Ramos (cell line): ENCODE data around the gene BRCA1.

Experiments
- in situ Hi-C: fragments of 300-500 bp; cut with MboI; formaldehyde crosslinking; loops from one replicate; pipeline ENCODE4 v1.14.3; 2022; ENCODE audit warnings: low sequenced_read_pairs; ENCODE audit not compliant: unreplicated experiment

BRCA1 gene

DNA sequence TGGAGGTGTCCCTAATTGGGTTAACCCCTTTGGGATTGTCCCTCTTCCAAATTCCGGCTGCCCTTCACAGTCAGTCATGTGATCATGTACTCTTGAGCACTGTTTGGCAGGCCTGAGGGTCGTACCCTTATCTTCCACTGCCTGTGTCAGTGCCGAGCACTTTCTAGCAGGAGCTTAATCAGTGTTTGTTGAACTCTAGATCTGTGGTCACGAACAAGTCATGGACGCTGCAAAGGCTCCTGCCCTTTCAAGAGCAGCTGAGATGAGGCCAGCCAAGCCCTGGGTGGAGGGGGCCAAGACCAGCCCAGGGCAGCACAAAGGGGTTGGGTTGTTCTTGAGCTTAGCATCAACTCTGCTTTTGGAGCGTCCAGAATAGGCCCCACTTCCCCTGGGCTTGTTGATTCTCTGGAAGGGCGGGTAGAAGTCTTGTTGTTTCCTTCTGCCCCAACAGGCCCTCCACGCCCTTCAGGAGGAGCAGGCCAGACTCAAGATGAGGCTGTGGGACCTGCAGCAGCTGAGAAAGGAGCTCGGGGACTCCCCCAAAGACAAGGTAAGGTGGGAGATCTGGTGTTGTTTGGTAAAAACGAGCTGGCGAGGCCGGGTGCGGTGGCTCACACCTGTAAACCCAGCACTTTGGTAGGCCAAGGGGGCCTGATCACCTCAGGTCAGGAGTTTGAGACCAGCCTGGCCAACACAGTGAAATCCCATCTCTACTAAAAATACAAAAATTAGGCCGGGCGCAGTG, 113.3 kb downstream of the BRCA1 start:
- in situ Hi-C loops, result no loop called here

DNA sequence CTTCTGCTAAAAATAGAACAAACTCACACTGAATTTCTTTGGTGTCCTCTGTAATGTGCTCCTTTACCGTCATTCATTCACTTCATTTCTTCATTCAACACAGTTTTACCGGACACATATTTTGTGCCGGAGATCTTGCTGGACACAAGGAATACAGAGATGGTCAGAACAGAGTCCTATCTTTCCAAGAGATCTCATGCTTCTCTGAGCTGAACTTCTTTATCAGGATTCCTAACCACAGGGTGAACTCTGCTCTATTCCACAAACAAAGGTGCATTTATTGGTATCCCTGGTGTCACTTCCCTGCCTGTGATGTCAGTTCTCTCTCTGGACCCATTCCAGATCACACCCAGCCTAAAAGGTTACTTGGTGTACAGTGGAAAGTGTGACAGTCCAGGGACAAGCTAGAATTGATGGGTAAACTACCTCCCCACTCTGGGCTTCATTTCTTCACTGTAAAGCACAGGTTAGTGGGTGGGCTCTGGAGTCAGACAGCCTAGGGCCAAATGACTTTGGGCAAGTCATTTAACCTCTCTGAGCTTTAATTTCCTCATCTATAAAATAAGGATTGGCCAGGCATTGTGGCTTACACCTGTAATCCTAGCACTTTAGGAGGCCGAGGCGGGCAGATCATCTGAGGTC, 114.4 kb downstream of the BRCA1 start:
- in situ Hi-C loops, result no loop called here

DNA sequence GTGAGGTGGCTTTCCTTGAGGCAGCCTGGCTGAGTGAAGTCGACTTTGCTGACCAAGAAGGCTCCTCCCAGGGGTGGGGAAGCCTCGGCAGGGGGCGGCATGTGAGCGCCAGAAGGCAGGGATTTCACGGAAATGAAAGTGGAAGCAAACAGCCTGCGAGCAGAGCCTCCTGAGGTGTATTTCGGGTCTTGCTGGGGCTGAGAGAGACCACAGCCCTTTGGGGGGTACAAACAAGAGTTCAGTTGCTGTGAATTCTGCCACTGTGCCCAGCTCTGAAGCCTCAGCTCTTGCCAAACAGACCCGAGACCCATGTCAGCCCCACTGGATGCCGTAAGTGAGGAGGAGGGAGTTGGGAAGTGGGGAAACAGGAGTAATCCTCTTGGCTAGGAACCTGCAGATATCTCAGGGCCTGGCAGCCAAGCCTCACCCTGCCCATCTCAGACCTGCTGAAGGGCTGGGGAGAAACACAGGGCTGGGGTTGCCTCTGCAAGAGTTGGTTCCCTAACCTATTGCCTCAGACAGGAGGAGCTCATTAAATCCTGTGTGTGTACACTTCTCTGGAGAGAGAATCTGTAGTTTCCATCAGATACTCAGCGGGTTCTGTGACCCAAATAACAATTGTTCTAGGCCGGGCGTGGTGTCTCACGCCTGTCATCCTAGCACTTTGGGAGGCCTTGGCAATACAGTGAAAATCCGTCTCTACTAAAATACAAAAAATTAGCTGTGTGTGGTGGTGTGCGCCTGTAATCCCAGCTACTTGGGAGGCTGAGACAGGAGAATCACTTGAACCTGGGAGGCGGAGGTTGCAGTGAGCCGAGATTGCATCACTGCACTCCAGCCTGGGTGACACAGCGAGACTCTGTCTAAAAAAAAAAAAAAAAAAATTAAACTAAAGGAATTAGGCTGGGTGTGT, 118.3 kb downstream of the BRCA1 start, which contains the start of gene IFI35:
Gene IFI35, plus strand, starts transcription at position 146 of the 913 bp plus-strand sequence. Its CDS starts 164 bp downstream, at position 310.
- in situ Hi-C loops, result no loop called here

DNA sequence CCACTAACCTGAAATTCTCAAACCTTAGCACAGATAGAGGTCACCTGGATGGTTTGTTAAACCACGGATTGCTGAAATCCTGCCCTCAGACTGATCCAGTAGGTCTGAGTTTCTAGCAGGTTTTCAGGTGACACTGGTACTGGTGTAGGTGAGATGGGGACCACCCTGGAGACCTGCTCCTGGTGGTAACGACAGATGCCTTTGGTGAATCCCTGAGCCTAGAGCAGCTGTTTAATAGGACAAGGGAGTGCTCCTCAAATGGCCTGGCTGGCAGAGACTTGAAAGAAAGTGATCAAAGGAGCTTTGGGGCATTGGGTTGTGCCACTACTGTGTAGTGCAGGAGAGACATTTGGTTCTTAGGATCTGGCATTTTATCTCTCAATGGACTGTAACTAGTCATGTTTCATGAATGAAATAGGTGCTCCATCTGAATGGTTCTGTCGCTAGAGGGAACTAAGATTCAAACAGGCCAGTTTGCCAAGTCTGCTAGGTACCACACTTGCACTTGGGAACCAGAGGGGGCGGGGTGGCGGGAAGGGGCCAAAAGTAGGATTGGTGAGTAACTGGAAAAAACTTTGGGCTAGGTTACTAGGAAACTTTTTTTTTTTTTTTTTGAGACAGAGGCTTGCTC, 121.5 kb downstream of the BRCA1 start:
- in situ Hi-C loops, result loop anchor here (5.0 kb wide), 1 partner anchor 334 kb away; no protein-coding TSS in a partner anchor

DNA sequence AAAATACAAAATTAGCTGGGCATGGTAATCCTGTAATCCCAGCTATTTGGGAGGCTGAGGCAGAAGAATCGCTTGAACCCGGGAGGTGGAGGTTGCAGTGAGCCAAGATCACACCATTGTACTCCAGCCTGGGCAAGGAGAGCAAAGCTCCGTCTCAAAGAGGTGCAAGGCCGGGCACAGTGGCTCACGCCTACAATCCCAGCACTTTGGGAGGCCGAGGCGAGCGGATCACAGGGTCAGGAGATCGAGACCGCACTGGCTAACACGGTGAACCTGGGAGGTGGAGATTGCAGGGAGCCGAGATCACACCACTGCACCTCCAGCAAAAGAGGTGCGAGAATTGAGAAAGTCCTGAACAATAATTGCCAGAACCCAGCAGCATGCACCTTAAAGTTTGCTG, 124.3 kb downstream of the BRCA1 start:
- in situ Hi-C loops, result loop anchor here (5.0 kb wide), 1 partner anchor 336 kb away; no protein-coding TSS in a partner anchor

DNA sequence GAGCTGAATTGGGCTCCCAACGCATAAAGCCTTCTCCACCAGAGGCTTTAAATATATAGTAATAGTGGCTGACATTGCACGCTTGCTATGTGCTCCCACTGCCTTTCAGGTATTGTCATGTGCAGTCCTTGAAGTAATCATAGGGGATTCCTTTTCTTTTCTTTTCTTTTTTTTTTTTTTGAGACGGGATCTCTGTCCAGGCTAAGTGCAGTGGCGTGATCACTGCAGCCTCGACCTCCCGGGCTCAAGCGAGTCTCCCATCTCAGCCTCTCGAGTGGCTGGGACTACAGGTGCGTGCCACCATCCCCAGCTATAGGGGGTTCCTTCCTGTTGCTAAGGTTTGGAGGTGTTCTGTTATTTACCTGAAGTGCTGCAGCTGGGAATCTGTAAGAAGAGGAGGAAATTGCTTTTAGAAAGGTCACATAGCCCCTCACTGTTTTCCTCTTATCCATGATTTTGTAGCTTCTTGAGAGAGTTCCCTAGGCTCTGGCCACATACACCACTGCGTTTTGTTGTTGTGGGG, 126.1 kb downstream of the BRCA1 start:
- in situ Hi-C loops, result no loop called here

DNA sequence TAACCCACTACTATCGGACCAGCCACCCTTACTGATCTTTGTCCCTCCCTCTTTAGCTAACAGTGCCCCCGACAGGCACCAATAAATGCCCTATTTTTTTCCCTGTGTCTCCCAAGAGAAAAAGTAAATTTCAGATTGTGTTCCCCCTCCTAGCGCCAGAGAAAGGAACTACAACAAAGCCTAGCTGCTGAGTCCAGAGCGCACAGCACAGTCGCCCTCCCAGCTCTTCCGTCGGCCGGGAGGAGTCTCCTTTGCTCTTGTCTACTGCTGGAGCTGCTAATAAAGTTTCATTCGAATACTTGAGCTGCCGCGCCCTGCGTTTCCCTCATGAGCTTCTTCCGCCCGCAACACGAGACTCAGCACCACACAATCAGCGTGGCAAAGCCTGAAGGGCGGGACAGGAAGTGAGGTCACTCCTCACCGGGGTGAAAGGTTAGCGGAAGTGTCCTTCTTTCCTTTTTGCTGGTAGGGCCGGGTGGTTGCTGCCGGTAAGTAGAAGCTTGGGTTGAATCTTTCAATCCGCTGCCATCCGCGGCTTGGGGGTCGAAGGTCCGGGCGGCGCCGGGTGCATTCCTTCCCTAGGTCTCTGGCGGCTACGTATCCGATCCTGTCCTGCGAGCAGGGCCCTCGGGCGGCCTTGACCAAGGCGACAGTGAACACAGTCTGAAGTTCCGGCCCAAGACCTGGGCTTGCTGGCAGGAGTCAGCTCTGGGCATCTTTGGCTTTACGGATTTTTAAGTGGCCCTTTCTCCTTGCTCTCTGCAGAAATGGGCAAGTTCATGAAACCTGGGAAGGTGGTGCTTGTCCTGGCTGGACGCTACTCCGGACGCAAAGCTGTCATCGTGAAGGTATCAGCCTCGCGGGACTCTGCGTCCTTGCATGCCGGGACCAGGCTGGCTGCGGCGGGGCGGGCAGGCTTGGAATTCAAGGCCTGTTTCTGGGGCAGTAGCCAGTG, 126.9 kb downstream of the BRCA1 start, which contains the start of gene RPL27:
Gene RPL27, plus strand, starts transcription at position 436 of the 955 bp plus-strand sequence. Its CDS starts 332 bp downstream, at position 768.
- in situ Hi-C loops, result no loop called here

DNA sequence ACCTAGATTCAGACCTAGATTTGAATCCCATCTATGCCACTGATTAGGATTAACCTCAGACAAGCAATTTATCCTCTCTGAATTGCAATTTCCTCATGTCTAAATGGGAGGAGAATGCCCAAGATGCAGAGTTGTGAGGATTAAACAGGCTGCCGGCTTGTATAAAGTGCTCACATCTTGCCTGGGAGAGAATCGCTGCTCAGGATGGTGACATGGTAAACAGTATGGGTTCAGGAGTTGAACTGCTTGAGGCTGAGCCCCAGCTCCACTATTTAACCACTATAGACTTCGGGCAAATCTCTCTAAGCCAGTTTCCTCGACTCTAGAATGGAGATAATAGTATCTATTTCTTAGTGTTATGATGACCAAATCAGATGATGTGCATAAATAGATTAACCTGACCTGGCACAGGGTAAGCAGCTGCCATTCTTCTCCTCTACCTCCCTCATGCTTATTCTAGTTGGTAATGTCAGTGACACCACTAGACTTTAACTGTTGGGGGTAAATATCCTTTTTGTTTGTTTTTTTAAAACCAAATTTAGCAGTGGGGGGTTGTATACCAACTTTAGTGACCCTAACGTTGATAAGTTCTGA, 127.7 kb downstream of the BRCA1 start:
- in situ Hi-C loops, result no loop called here
